Epithelial cell of proximal tubule (primary cell): Measurements from ENCODE around the gene FUT8. TPM values are rescaled to one million over a fixed set of nuclear protein-coding genes. Genes with fewer than 3 reads are reported as not detected.
"Not testable (repeated sequence)": the region's sequence is repeated elsewhere in the genome, so short reads cannot be mapped to it uniquely, and the experiment has no call there.

Experiments
- DNase-seq: peaks from one replicate; pipeline ENCODE4 v3.0.0-alpha.2; 2011; ENCODE audit warnings: low read depth
- H3K4me3 ChIP-seq: 2 replicates; pipeline ENCODE4 v1.5.1; 2011; ENCODE audit warnings: low read depth, mild to moderate bottlenecking, low read length
- CTCF ChIP-seq: conservative IDR thresholded peaks from 2 replicates; pipeline ENCODE4 v1.5.1; 2012; ENCODE audit warnings: low read depth, mild to moderate bottlenecking, low read length
- total RNA-seq: library from RNA; depleted of rRNA; stranded (reverse); fragments of >200 nt; gene quantifications from 2 replicates; pipeline ENCODE4 v1.2.3, GENCODE V29; 2015

FUT8 gene
- total RNA-seq, 1 donor from 2014 or later, result 66.4 TPM

DNA sequence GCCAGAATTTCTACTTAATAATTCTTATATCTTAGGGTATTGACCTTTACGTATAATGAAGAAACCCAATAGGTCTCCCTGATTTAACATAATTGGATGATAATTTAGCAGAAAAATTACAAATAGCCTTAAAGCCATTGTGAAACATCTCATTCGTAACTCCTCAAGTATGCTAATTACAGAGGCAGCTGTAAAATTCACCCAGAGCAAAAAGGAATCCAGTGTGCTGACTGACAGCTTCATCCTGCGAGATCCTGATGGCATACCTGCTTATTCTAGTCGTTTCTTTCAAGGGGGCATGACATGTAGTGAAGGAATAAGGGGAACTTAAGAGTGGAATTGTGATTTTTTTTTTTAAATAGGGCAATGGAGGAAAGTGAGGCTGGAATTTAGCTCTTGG lies 291.5 kb downstream of the FUT8 start:
- no peak for DNase-seq
- no peak for TF ChIP-seq CTCF
- H3K4me3 ChIP-seq, result no peak overlapping the region

GRCh38 chr14:65704437-65704836 lies 291.9 kb downstream of the FUT8 start:
- TF ChIP-seq CTCF, result no peak
- H3K4me3 ChIP-seq, result no peak overlapping the region
- DNase-seq, result no peak

DNA sequence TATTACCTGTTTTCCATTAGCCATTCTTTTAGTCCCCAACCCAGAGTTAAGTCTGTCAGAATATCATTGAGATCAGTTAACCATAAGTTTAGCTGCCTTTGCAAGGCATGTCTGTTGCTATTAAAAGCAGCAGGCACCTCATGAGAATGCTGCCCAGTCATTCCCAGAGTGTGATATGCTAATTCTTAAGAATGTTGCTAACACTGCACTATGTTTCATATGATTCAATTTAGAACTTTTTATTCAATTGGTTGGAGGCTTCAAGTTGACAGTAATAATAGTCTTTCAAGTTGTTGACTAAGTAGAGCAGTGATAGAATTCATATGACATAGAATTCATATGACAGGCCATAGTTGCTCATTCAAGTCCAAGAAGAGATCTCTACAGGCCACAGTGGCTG lies 292.3 kb downstream of the FUT8 start:
- DNase-seq, result peak; percentile 18
- H3K4me3 ChIP-seq, result no peak overlapping the region
- TF ChIP-seq CTCF, result no peak

GRCh38 chr14:65709576-65709975 lies 297.0 kb downstream of the FUT8 start:
- DNase-seq, result no peak
- H3K4me3 ChIP-seq, result no peak overlapping the region
- no peak for TF ChIP-seq CTCF

GRCh38 chr14:65716813-65717212 lies 304.3 kb downstream of the FUT8 start:
- not testable (repeated sequence) for H3K4me3 ChIP-seq, DNase-seq

DNA sequence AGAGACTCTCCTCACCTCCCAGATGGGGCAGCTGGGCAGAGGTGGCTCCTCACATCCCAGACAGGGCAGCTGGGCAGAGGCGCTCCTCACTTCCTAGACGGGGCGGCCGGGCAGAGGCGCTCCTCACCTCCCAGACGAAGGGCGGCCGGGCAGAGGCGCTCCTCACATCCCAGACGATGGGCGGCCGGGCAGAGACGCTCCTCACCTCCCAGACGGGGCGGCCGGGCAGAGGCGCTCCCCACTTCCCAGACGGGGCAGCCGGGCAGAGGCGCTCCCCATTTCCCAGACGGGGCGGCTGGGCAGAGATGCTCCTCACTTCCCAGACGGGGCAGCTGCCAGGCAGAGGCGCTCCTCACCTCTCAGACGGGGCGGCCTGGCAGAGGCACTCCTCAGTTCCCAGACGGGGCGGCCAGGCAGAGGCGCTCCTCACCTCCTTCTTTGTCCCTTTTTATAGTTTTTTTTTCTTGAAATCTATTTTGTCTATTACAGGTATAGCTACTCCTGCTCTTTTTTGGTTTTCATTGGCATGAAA lies 304.9 kb downstream of the FUT8 start:
- H3K4me3 ChIP-seq, DNase-seq: not testable (repeated sequence)

- H3K4me3 ChIP-seq, result no peak overlapping the region
- no peak for TF ChIP-seq CTCF
- DNase-seq, result no peak
Observed at GRCh38 chr14:65718629-65719028, 306.1 kb downstream of the FUT8 start.

- no peak overlapping the region for H3K4me3 ChIP-seq
- DNase-seq, result no peak
- no peak for TF ChIP-seq CTCF
Observed at GRCh38 chr14:65720171-65720570, 307.6 kb downstream of the FUT8 start.
